Duodenal mucosa (tissue), 2 donors: ENCODE results near the gene UBE2QL1.

Source experiments
- H3K27ac ChIP-seq: one replicate; pipeline ENCODE4 v1.7.0; 2013; ENCODE audit warnings: low read depth, low read length
- H3K27me3 ChIP-seq, 2 donors: one replicate each; pipeline ENCODE4 v1.7.0; 2013; ENCODE audit warnings: low read length in 2 of 2, control low read depth in 1 of 2; ENCODE audit not compliant: insufficient read depth in 2 of 2, control insufficient read depth in 1 of 2
- H3K36me3 ChIP-seq, 2 donors: one replicate each; pipeline ENCODE4 v1.7.0; 2013; ENCODE audit warnings: low read length in 2 of 2, control low read depth in 1 of 2; ENCODE audit not compliant: insufficient read depth in 2 of 2, control insufficient read depth in 1 of 2
- H3K4me1 ChIP-seq, 2 donors: one replicate each; pipeline ENCODE4 v1.7.0; 2013; ENCODE audit warnings: low read length in 2 of 2, control low read depth in 1 of 2; ENCODE audit not compliant: insufficient read depth in 2 of 2, control insufficient read depth in 1 of 2
- H3K4me3 ChIP-seq, 2 donors: one replicate each; pipeline ENCODE4 v1.7.0; 2013; ENCODE audit warnings: low read length in 2 of 2, low read depth in 1 of 2
- H3K9ac ChIP-seq, 2 donors: one replicate each; pipeline ENCODE4 v1.7.0; 2013; ENCODE audit warnings: low read length in 2 of 2, low read depth in 1 of 2
- H3K9me3 ChIP-seq, 2 donors: one replicate each; pipeline ENCODE4 v1.7.0; 2013; ENCODE audit warnings: low read length in 2 of 2, control low read depth in 1 of 2; ENCODE audit not compliant: control insufficient read depth in 1 of 2

UBE2QL1 gene

GRCh38 chr5:6520201-6520600 lies 71.5 kb downstream of the UBE2QL1 start:
- H3K4me3 ChIP-seq, result no peak overlapping the region
- H3K9me3 ChIP-seq, result no peaks in the 10 kb centered on the region
- H3K36me3 ChIP-seq, result no peaks in the 10 kb centered on the region
- H3K27ac ChIP-seq, result no peak overlapping the region
- peaks cover 0 to 2% of the 10 kb centered on the region in 2 donors for H3K27me3 ChIP-seq
- no peak overlapping the region for H3K9ac ChIP-seq
- H3K4me1 ChIP-seq, result no peaks in the 10 kb centered on the region

- no peaks in the 10 kb centered on the region for H3K4me1 ChIP-seq
Measured at GRCh38 chr5:6522331-6522730, 73.7 kb downstream of the UBE2QL1 start.

GRCh38 chr5:6522923-6523322 lies 74.3 kb downstream of the UBE2QL1 start:
- H3K4me1 ChIP-seq, result no peaks in the 10 kb centered on the region
- no peaks in the 10 kb centered on the region for H3K9me3 ChIP-seq
- H3K36me3 ChIP-seq, result no peaks in the 10 kb centered on the region
- no peak overlapping the region for H3K9ac ChIP-seq
- no peak overlapping the region for H3K4me3 ChIP-seq
- peaks cover 0 to 2% of the 10 kb centered on the region in 2 donors for H3K27me3 ChIP-seq
- no peak overlapping the region for H3K27ac ChIP-seq

More at GRCh38 chr5:6522331-6522730, 73.7 kb downstream of the UBE2QL1 start:
- Histone ChIP-seq H3K27ac (no peak overlapping the region), H3K36me3 (no peaks in the 10 kb centered on the region), H3K27me3 (peaks cover 0 to 2% of the 10 kb centered on the region in 2 donors), H3K9ac (no peak overlapping the region), H3K4me3 (no peak overlapping the region), H3K9me3 (no peaks in the 10 kb centered on the region)

GRCh38 chr5:6525422-6525821 lies 76.8 kb downstream of the UBE2QL1 start:
- no peak overlapping the region for H3K4me3 ChIP-seq
- no peak overlapping the region for H3K9ac ChIP-seq
- H3K9me3 ChIP-seq, result no peaks in the 10 kb centered on the region
- peaks cover 0 to 2% of the 10 kb centered on the region in 2 donors for H3K27me3 ChIP-seq
- H3K27ac ChIP-seq, result no peak overlapping the region
- no peaks in the 10 kb centered on the region for H3K4me1 ChIP-seq
- H3K36me3 ChIP-seq, result no peaks in the 10 kb centered on the region

GRCh38 chr5:6525910-6526309 lies 77.3 kb downstream of the UBE2QL1 start:
- no peak overlapping the region for H3K4me3 ChIP-seq
- no peaks in the 10 kb centered on the region for H3K9me3 ChIP-seq
- H3K36me3 ChIP-seq, result no peaks in the 10 kb centered on the region
- no peak overlapping the region for H3K9ac ChIP-seq
- H3K27me3 ChIP-seq, result peaks cover 0 to 2% of the 10 kb centered on the region in 2 donors
- no peak overlapping the region for H3K27ac ChIP-seq
- H3K4me1 ChIP-seq, result no peaks in the 10 kb centered on the region

- Histone ChIP-seq H3K36me3 (no peaks in the 10 kb centered on the region), H3K4me1 (no peaks in the 10 kb centered on the region), H3K27me3 (no peaks in the 10 kb centered on the region), H3K4me3 (no peak overlapping the region), H3K27ac (no peak overlapping the region), H3K9me3 (no peaks in the 10 kb centered on the region), H3K9ac (no peak overlapping the region)
Measured at GRCh38 chr5:6527749-6528455, 79.2 kb downstream of the UBE2QL1 start.

GRCh38 chr5:6535594-6535993 lies 86.9 kb downstream of the UBE2QL1 start:
- H3K4me3 ChIP-seq, result no peak overlapping the region
- H3K9ac ChIP-seq, result no peak overlapping the region
- no peaks in the 10 kb centered on the region for H3K27me3 ChIP-seq
- no peaks in the 10 kb centered on the region for H3K4me1 ChIP-seq
- H3K27ac ChIP-seq, result no peak overlapping the region
- no peaks in the 10 kb centered on the region for H3K36me3 ChIP-seq
- no peaks in the 10 kb centered on the region for H3K9me3 ChIP-seq

GRCh38 chr5:6539060-6539459 lies 90.4 kb downstream of the UBE2QL1 start:
- Histone ChIP-seq H3K27ac (no peak overlapping the region), H3K4me1 (no peaks in the 10 kb centered on the region), H3K9ac (no peak overlapping the region), H3K4me3 (no peak overlapping the region), H3K36me3 (no peaks in the 10 kb centered on the region), H3K9me3 (no peaks in the 10 kb centered on the region), H3K27me3 (no peaks in the 10 kb centered on the region)

GRCh38 chr5:6540111-6540827 lies 91.6 kb downstream of the UBE2QL1 start:
- no peaks in the 10 kb centered on the region for H3K4me1 ChIP-seq
- H3K4me3 ChIP-seq, result no peak overlapping the region
- H3K9me3 ChIP-seq, result no peaks in the 10 kb centered on the region
- no peaks in the 10 kb centered on the region for H3K27me3 ChIP-seq
- no peaks in the 10 kb centered on the region for H3K36me3 ChIP-seq
- no peak overlapping the region for H3K27ac ChIP-seq
- H3K9ac ChIP-seq, result no peak overlapping the region

GRCh38 chr5:6541256-6542013 lies 92.8 kb downstream of the UBE2QL1 start:
- H3K27ac ChIP-seq, result no peak overlapping the region
- no peaks in the 10 kb centered on the region for H3K36me3 ChIP-seq
- no peak overlapping the region for H3K9ac ChIP-seq
- no peaks in the 10 kb centered on the region for H3K9me3 ChIP-seq
- no peak overlapping the region for H3K4me3 ChIP-seq
- no peaks in the 10 kb centered on the region for H3K27me3 ChIP-seq
- no peaks in the 10 kb centered on the region for H3K4me1 ChIP-seq
